Thyroid gland (tissue), 4 donors: Measurements from ENCODE around the gene TLE1. TPM values are rescaled to one million over a fixed set of nuclear protein-coding genes. Genes with fewer than 3 reads are reported as not detected.

Experiments
- DNase-seq, 2 donors: peaks; one replicate each; pipeline ENCODE4 v3.0.0-alpha.2; 2019
- H3K27ac ChIP-seq, 3 donors: fragments of 200-600 bp; sonication (generic); 1 replicate in 2 of 3; 2 replicates in 1 of 3; pipeline ENCODE4 v1.5.1; 2016 to 2019; ENCODE audit warnings: mild to moderate bottlenecking in 1 of 3, moderate library complexity in 1 of 3
- H3K27me3 ChIP-seq: fragments of 200-600 bp; sonication (generic); one replicate; pipeline ENCODE4 v1.5.1; 2019
- H3K36me3 ChIP-seq, 2 donors: fragments of 200-600 bp; sonication (generic); one replicate each; pipeline ENCODE4 v1.5.1; 2016 to 2019
- H3K4me1 ChIP-seq, 2 donors: fragments of 200-600 bp; sonication (generic); one replicate each; pipeline ENCODE4 v1.5.1; 2017 to 2019
- H3K4me3 ChIP-seq, 3 donors: fragments of 200-600 bp; sonication (generic); replicated peaks in 1 of 3; 1 replicate in 2 of 3; 2 replicates in 1 of 3; pipeline ENCODE4 v1.5.1; 2016; ENCODE audit warnings: mild to moderate bottlenecking in 1 of 3
- H3K9me3 ChIP-seq: fragments of 200-600 bp; sonication (generic); one replicate; pipeline ENCODE4 v1.5.1; 2017
- POLR2A ChIP-seq, 2 donors: fragments of 450-650 bp; IDR thresholded peaks; one replicate each; pipeline ENCODE4 v1.6.1; 2017; ENCODE audit warnings: antibody characterized with exemption in 2 of 2, mild to moderate bottlenecking in 2 of 2, moderate library complexity in 1 of 2
- WGBS, 2 donors: methylation state at CpG; one replicate each; pipeline ENCODE4 v1.1.5; 2017; 5-methylcytosine and 5-hydroxymethylcytosine counted together
- intact Hi-C: fragments of 100-400 bp; cut with DNase I; formaldehyde crosslinking; loops from one replicate; pipeline ENCODE4 v1.15.1; 2023
- small RNA-seq: library from RNA; depleted of rRNA; stranded (forward); fragments of <200 nt; gene quantifications from one replicate; pipeline ENCODE3, GENCODE V24; 2016
- total RNA-seq, 4 donors: library from RNA; depleted of rRNA; stranded (reverse); fragments of >200 nt; gene quantifications; one replicate each; pipeline ENCODE4 v1.2.3, GENCODE V29; 2016
- TF ChIP-seq, protein P1 (sequence below), 6 experiments: fragments of 200-600 bp in 3 of 6; fragments of 450-650 bp in 3 of 6; sonication (generic) in 3 of 6; IDR thresholded peaks; one replicate each; pipeline ENCODE4 v1.5.1; 2016 to 2019; ENCODE audit warnings: antibody characterized with exemption in 6 of 6, mild to moderate bottlenecking in 2 of 6, inconsistent platforms in 1 of 6, moderate library complexity in 1 of 6

The TLE1 gene
- total RNA-seq, 4 donors from 2014 or later, result 40.7 to 91.1 (median 58.4) TPM

DNA sequence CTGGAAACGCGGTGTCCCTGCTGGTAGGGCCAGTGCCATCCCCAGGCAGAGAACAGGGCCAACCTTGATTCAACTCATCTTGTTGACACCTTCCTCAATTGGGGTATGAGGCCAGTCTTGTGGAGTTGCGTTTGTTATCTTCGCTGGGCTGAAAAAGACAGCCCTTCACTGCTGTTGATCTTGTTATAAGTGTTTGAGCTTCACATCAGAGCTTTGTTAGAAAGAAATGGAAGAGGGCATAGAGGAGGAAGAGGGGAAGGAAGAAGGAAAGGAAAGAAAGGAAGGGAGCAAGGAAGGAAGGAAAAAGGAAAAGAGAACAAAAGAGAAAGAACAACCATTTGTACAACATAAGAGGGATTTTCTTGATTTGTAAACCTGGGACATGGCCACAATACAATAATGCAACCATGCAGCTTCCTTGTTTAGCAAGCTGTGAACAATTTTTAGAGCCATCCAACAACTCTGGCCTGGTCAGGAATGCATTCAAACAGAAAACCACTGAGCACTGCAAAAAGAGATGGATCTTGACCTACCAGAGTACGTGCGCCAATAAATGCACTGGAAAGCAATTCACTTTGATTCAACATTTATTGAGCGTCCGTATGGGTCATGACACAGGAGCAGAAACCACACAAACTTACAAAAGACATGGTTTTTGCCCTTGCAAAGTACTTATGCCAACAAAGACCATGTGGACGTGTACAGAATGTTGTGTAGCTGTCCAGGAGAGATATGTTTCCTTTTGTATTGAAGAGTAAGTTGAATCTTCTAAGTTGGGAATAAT is 152.9 kb downstream of the TLE1 start:
- intact Hi-C loops, result no loop called here
- Histone ChIP-seq H3K4me1 (peaks cover 0 to 6% of the 10 kb centered on the region in 2 donors), H3K27ac (no peak overlapping the region), H3K36me3 (no peaks in the 10 kb centered on the region), H3K4me3 (no peak overlapping the region), H3K9me3 (no peaks in the 10 kb centered on the region), H3K27me3 (no peaks in the 10 kb centered on the region)
- WGBS, 2 donors, result 93 to 96% methylated on average over 9 of the region's 9 CpGs
- TF ChIP-seq, protein P1, sequence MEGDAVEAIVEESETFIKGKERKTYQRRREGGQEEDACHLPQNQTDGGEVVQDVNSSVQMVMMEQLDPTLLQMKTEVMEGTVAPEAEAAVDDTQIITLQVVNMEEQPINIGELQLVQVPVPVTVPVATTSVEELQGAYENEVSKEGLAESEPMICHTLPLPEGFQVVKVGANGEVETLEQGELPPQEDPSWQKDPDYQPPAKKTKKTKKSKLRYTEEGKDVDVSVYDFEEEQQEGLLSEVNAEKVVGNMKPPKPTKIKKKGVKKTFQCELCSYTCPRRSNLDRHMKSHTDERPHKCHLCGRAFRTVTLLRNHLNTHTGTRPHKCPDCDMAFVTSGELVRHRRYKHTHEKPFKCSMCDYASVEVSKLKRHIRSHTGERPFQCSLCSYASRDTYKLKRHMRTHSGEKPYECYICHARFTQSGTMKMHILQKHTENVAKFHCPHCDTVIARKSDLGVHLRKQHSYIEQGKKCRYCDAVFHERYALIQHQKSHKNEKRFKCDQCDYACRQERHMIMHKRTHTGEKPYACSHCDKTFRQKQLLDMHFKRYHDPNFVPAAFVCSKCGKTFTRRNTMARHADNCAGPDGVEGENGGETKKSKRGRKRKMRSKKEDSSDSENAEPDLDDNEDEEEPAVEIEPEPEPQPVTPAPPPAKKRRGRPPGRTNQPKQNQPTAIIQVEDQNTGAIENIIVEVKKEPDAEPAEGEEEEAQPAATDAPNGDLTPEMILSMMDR (IDR thresholded peaks at IDR 0.05), result no peak
- TF ChIP-seq POLR2A (IDR thresholded peaks at IDR 0.05), result no peak
- DNase-seq, result no peak

DNA sequence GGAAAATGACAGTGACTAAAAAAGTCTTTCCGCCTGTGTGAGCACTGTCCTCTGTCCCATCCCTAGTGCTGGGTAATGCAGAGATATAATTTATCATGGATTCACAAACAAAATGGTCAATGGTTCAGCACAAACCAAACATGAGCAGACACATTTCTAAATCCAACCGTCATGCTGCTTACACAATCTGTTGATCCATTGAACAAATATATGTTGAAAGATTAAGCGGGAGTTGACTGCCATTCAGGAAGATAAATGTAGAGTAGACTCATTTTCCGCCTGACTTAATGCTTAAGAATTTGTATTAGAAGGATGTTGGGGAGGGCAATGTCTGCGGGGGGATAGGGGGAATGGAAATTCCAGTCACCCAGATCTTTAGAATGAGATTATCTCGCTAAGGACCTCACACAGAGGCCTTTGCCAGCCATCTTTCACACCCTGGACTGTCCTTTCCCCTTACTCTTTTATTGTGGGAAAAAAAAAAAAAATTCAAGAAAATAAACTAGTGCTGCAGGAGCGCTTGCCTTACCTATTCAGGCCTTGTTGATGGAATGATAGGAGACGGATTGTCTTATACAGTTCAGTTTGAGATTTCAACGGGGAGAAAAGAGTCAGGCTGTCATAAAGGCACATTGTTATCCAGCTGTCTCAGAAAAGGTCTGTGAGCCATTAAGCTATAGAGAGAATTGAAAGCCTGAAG is 153.7 kb downstream of the TLE1 start:
- TF ChIP-seq, protein P1 (IDR thresholded peaks at IDR 0.05), result no peak
- TF ChIP-seq POLR2A (IDR thresholded peaks at IDR 0.05), result no peak
- WGBS, 2 donors, result 81 to 82% methylated on average over 9 of the region's 9 CpGs
- DNase-seq, result no peak
- H3K4me3 ChIP-seq, result no peak overlapping the region
- peaks cover 0 to 6% of the 10 kb centered on the region in 2 donors for H3K4me1 ChIP-seq
- H3K27ac ChIP-seq, result no peak overlapping the region
- H3K9me3 ChIP-seq, result no peaks in the 10 kb centered on the region
- no peaks in the 10 kb centered on the region for H3K27me3 ChIP-seq
- intact Hi-C loops, result no loop called here
- no peaks in the 10 kb centered on the region for H3K36me3 ChIP-seq

DNA sequence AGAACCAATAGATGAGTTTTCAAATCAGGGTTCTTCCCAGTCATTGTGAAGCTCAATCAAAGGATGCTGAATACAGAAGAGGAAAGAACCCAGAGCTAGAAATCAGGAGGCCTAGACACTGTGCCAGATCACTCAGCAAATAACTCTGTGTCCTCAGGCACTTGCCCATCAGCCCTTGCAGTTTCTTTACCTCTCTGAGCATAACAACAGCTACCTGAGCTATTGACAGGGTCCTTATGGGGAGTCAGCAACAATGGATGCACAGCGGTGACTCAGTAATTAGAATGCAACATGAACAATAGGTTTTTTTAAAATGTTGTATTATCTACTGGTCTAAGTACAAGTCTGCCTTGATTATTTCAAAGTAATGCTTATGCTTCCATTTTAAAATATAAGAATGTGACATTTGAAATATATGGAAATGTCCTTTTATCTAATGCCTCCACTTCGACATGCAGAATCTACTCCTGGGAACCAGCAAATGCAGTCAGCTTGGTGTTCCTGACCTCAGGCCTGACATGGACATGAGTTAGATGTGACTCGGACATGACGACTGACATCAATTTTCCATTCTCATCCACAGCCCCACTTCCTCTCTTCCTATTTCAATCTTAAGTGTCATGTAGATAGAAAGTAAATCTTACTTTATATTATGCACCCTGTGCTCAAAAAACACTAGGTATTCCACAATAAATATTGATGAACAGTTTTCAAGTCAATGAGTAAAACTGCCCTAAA is 155.0 kb downstream of the TLE1 start:
- 92% methylated on average over 4 of the region's 4 CpGs for WGBS, 2 donors
- H3K36me3 ChIP-seq, result no peaks in the 10 kb centered on the region
- TF ChIP-seq, protein P1 (IDR thresholded peaks at IDR 0.05), result no peak
- no peak for TF ChIP-seq POLR2A (IDR thresholded peaks at IDR 0.05)
- H3K9me3 ChIP-seq, result no peaks in the 10 kb centered on the region
- H3K4me1 ChIP-seq, result peaks cover 0 to 6% of the 10 kb centered on the region in 2 donors
- DNase-seq, result no peak
- no peak overlapping the region for H3K27ac ChIP-seq
- intact Hi-C loops, result no loop called here
- H3K27me3 ChIP-seq, result no peaks in the 10 kb centered on the region
- no peak overlapping the region for H3K4me3 ChIP-seq

Small RNA genes lying within 50 kb of the gene (small RNA-seq; reads per million reads assigned to genes)
- gene RNU6-1035P, result not detected

Other genes starting within 250 kb of the TLE1 start
- not detected for gene SPATA31D4, start 238.9 kb upstream of the TLE1 start, total RNA-seq